ENCODE results near the gene SLC25A21.
"Not testable (repeated sequence)": the region's sequence is repeated elsewhere in the genome, so short reads cannot be mapped to it uniquely, and the experiment has no call there.

SLC25A21 gene

GRCh38 chr14:36986407-36986806 lies 186.0 kb downstream of the SLC25A21 start:
- DNase-seq (ENCODE audit: low read depth in 2 of 2) = no peak

- DNase-seq (ENCODE audit: low read depth in 2 of 2) = no peak
Measured at GRCh38 chr14:36981832-36982529, 190.4 kb downstream of the SLC25A21 start.

GRCh38 chr14:36980413-36980812 lies 192.0 kb downstream of the SLC25A21 start:
- DNase-seq (ENCODE audit: low read depth in 2 of 2) = not testable (repeated sequence)

- no peak for DNase-seq (ENCODE audit: low read depth in 2 of 2)
Measured at GRCh38 chr14:36979863-36980262, 192.5 kb downstream of the SLC25A21 start.

- DNase-seq (ENCODE audit: low read depth in 2 of 2) = no peak
Measured at GRCh38 chr14:36976571-36977023, 195.8 kb downstream of the SLC25A21 start.

- no peak for DNase-seq (ENCODE audit: low read depth in 2 of 2)
Measured at GRCh38 chr14:36975834-36976233, 196.6 kb downstream of the SLC25A21 start.

GRCh38 chr14:36974985-36975384 lies 197.4 kb downstream of the SLC25A21 start:
- DNase-seq (ENCODE audit: low read depth in 2 of 2) = no peak

- no peak for DNase-seq (ENCODE audit: low read depth in 2 of 2)
Measured at GRCh38 chr14:36973806-36974442, 198.5 kb downstream of the SLC25A21 start.

GRCh38 chr14:36971263-36971855 lies 201.0 kb downstream of the SLC25A21 start:
- DNase-seq (ENCODE audit: low read depth in 2 of 2) = no peak

- DNase-seq (ENCODE audit: low read depth in 2 of 2) = no peak
Measured at GRCh38 chr14:36967892-36968555, 204.4 kb downstream of the SLC25A21 start.

- no peak for DNase-seq (ENCODE audit: low read depth in 2 of 2)
Measured at GRCh38 chr14:36955967-36956366, 216.4 kb downstream of the SLC25A21 start.

- DNase-seq (ENCODE audit: low read depth in 2 of 2) = no peak
Measured at GRCh38 chr14:36955376-36955775, 217.0 kb downstream of the SLC25A21 start.

GRCh38 chr14:36952689-36953088 lies 219.7 kb downstream of the SLC25A21 start:
- DNase-seq (ENCODE audit: low read depth in 2 of 2) = no peak

- DNase-seq (ENCODE audit: low read depth in 2 of 2) = no peak
Measured at GRCh38 chr14:36951380-36951911, 221.0 kb downstream of the SLC25A21 start.

- no peak for DNase-seq (ENCODE audit: low read depth in 2 of 2)
Measured at GRCh38 chr14:36950812-36951211, 221.6 kb downstream of the SLC25A21 start.

GRCh38 chr14:36949371-36949770 lies 223.0 kb downstream of the SLC25A21 start:
- no peak for DNase-seq (ENCODE audit: low read depth in 2 of 2)

GRCh38 chr14:36948157-36948859 lies 224.1 kb downstream of the SLC25A21 start:
- DNase-seq (ENCODE audit: low read depth in 2 of 2) = no peak

- no peak for DNase-seq (ENCODE audit: low read depth in 2 of 2)
Measured at GRCh38 chr14:36947362-36947761, 225.0 kb downstream of the SLC25A21 start.

GRCh38 chr14:36946872-36947271 lies 225.5 kb downstream of the SLC25A21 start:
- DNase-seq (ENCODE audit: low read depth in 2 of 2) = no peak

GRCh38 chr14:36944307-36945010 lies 227.9 kb downstream of the SLC25A21 start:
- no peak for DNase-seq (ENCODE audit: low read depth in 2 of 2)
